Heart left ventricle (tissue), 16 donors: Measurements from ENCODE around the gene FCN3. TPM values are rescaled to one million over a fixed set of nuclear protein-coding genes. Genes with fewer than 3 reads are reported as not detected.
A peak's percentile ranks its signal among the peaks of the same experiment; 100 is the strongest.

Experiments
- ATAC-seq, 4 donors: fragments of 200-7000 bp; cut with Tn5 transposase; one replicate each; pipeline ENCODE4 v1.9.1; 2020 to 2022; ENCODE audit warnings: moderate library complexity in 4 of 4, mild to moderate bottlenecking in 3 of 4, moderate number of reproducible peaks in 1 of 4
- DNase-seq, 5 donors: peaks; one replicate each; pipeline ENCODE4 v3.0.0-alpha.2; 2020
- H3K27ac ChIP-seq, 12 donors: fragments of 200-600 bp; sonication (generic) in 4 of 12; one replicate each; pipeline versions ENCODE4 v1.5.0 to v1.8.0; 2016 to 2022; ENCODE audit warnings: mild to moderate bottlenecking in 2 of 12
- H3K27me3 ChIP-seq, 9 donors: fragments of 200-600 bp; sonication (generic) in 2 of 9; one replicate each; pipeline versions ENCODE4 v1.5.1 to v1.8.0; 2016 to 2022; ENCODE audit warnings: mild to moderate bottlenecking in 3 of 9
- H3K36me3 ChIP-seq, 9 donors: fragments of 200-600 bp; sonication (generic) in 2 of 9; one replicate each; pipeline versions ENCODE4 v1.5.0 to v1.8.0; 2018 to 2022; ENCODE audit warnings: mild to moderate bottlenecking in 2 of 9
- H3K4me1 ChIP-seq, 12 donors: fragments of 200-600 bp; sonication (generic) in 4 of 12; one replicate each; pipeline versions ENCODE4 v1.5.0 to v1.8.0; 2016 to 2022; ENCODE audit warnings: mild to moderate bottlenecking in 3 of 12
- H3K4me3 ChIP-seq, 12 donors: fragments of 200-600 bp; sonication (generic) in 4 of 12; one replicate each; pipeline versions ENCODE4 v1.5.0 to v1.8.0; 2017 to 2022; ENCODE audit warnings: mild to moderate bottlenecking in 9 of 12, moderate library complexity in 4 of 12
- H3K9me3 ChIP-seq, 12 donors: fragments of 200-600 bp; sonication (generic) in 4 of 12; one replicate each; pipeline versions ENCODE4 v1.5.0 to v1.8.0; 2016 to 2022; ENCODE audit warnings: mild to moderate bottlenecking in 1 of 12
- CTCF ChIP-seq, 12 donors: fragments of 200-600 bp; sonication (generic) in 4 of 12; IDR thresholded peaks; one replicate each; pipeline versions ENCODE4 v1.5.0 to v1.8.0; 2018 to 2022; ENCODE audit warnings: antibody characterized with exemption in 12 of 12, mild to moderate bottlenecking in 5 of 12
- POLR2A ChIP-seq, 2 donors: fragments of 450-650 bp; IDR thresholded peaks; one replicate each; pipeline ENCODE4 v1.6.1; 2017; ENCODE audit warnings: antibody characterized with exemption in 2 of 2, mild to moderate bottlenecking in 2 of 2, moderate library complexity in 2 of 2
- WGBS, 4 donors: extraction: QIAGEN DNeasy Blood & Tissue Kit in 2 of 4; methylation state at CpG; one replicate each; pipeline versions ENCODE4 v1.1.5 to v1.1.7; 2013 to 2018; 5-methylcytosine and 5-hydroxymethylcytosine counted together
- intact Hi-C, 10 donors: fragments of 100-400 bp; cut with DNase I; formaldehyde crosslinking; loops; one replicate each; pipeline versions ENCODE4 v1.11.1 to v1.14.2; 2022
- polyA plus RNA-seq, 2 donors: library from polyadenylated mRNA; stranded (reverse); fragments of 200-250 nt; gene quantifications; one replicate each; pipeline ENCODE4 v1.2.3, GENCODE V29; 2013
- total RNA-seq, 9 donors: library from RNA; depleted of rRNA in 2 of 9; stranded (reverse); fragments of >200 nt in 2 of 9; fragmentation: NEBNext Ultra II Directional in 3 of 9; extraction: Animal tissue kit (Norgen Biotek cat#: 25700) in 3 of 9; gene quantifications; one replicate each; pipeline versions ENCODE4 v1.1.0 to v1.2.4, GENCODE V29; 2016 to 2023
- donor health status: ischemic (EF 13 %, LVEDD 7.1; RV severe dilation, severe dysfunction).
- donor health status: healthy with polysubstance abuse.
- donor health status: DM: no; HTN: yes; CAD: no.
- donor health status: DM: no; HTN: no; CAD: no.
- donor health status: ischemic (EF 25% LVEDD 6.9; RV normal size, moderate dysfunction).
- donor health status: ischemic (EF 25% LVEDD 5.7; RV mildly dilated, moderate dysfunction).
- donor health status: healthy.
- donor health status: DM: yes; HTN: yes; CAD: no.
- donor health status: ischemic (EF 35%, LVEDD 5.7; RV mildly dilated, moderate dysfunction).
- donor health status: nonischemic (EF 11% LVEDD 7.7; RV severe dilation, severe dysfunction).
- donor health status: DM: yes; HTN: yes; CAD: no.
- donor health status: PGD.
- donor health status: ischemic (EF 29% LVEDD 5.4; RV normal size, mild dysfunction).
- donor health status: nonischemic (EF 23%, LVEDD 6.1; RV moderate dilation, normal function).

Gene FCN3
- total and polyA plus RNA-seq, 11 donors, result 2.4 to 141 (median 35.4) TPM

GRCh38 chr1:27360159-27361043 is 14.2 kb downstream of the FCN3 start:
- Histone ChIP-seq H3K27me3 (no peaks in the 10 kb centered on the region), H3K36me3 (peaks cover 0 to 93% (median 84%) of the 10 kb centered on the region in 9 donors), H3K4me3 (peak overlapping the region in 10 of 12 donors; percentile 1 to 56 (median 42)), H3K27ac (peak overlapping the region in 1 of 12 donors; percentile 4), H3K9me3 (no peaks in the 10 kb centered on the region), H3K4me1 (peaks cover 7 to 46% (median 18%) of the 10 kb centered on the region in 12 donors)
- intact Hi-C loops, result no loop called here
- no peak for ATAC-seq
- DNase-seq, result no peak
- WGBS, 4 donors, result 40 to 73% (median 63%) methylated on average over 58 to 71 of the region's 71 CpGs
- TF ChIP-seq POLR2A (IDR thresholded peaks at IDR 0.05), result no peak
- TF ChIP-seq CTCF (IDR thresholded peaks at IDR 0.05), result no peak

GRCh38 chr1:27359822-27360158 is 14.8 kb downstream of the FCN3 start:
- H3K4me3 ChIP-seq, result peak overlapping the region in 3 of 12 donors; percentile 43 to 56 (median 44)
- WGBS, 4 donors, result 72 to 81% (median 78%) methylated on average over 9 of the region's 9 CpGs
- peaks cover 3 to 41% (median 12%) of the 10 kb centered on the region in 12 donors for H3K4me1 ChIP-seq
- no peaks in the 10 kb centered on the region for H3K27me3 ChIP-seq
- no peaks in the 10 kb centered on the region for H3K9me3 ChIP-seq
- ATAC-seq, result no peak
- intact Hi-C loops, result loop anchor here in 8 of 10 donors (5.0 to 10.0 kb wide), 2 partner anchors 33 to 55 kb away; partner anchors contain the start of gene GPR3 (in 8 of the 8)
- TF ChIP-seq CTCF (IDR thresholded peaks at IDR 0.05), result no peak
- no peak overlapping the region for H3K27ac ChIP-seq
- DNase-seq, result no peak
- peaks cover 0 to 98% (median 90%) of the 10 kb centered on the region in 9 donors for H3K36me3 ChIP-seq

- Histone ChIP-seq H3K9me3 (no peaks in the 10 kb centered on the region), H3K4me3 (no peak overlapping the region), H3K27ac (no peak overlapping the region), H3K4me1 (peaks cover 0 to 32% (median 6%) of the 10 kb centered on the region in 12 donors), H3K27me3 (no peaks in the 10 kb centered on the region), H3K36me3 (peaks cover 0 to 98% (median 89%) of the 10 kb centered on the region in 9 donors)
- ATAC-seq (no peak), DNase-seq (no peak)
- intact Hi-C loops, result loop anchor here in 8 of 10 donors (5.0 to 10.0 kb wide), 2 partner anchors 33 to 54 kb away; partner anchors contain the start of gene GPR3 (in 8 of the 8)
- no peak for TF ChIP-seq CTCF (IDR thresholded peaks at IDR 0.05)
- no peak for TF ChIP-seq POLR2A (IDR thresholded peaks at IDR 0.05)
- 94 to 98% (median 96%) methylated on average over 5 of the region's 5 CpGs for WGBS, 4 donors
These were observed 15.7 kb downstream of the FCN3 start for GRCh38 chr1:27358928-27359313.
